NCI-H2107 treated with DMSO at 0.1 percent for 48 hours (cell line): ENCODE data around the gene NFYC.

Experiments used
- DNase-seq: peaks from one replicate; lab custom pipeline; 2025; ENCODE audit not compliant: unreplicated experiment; lab: John Stamatoyannopoulos, UW

The NFYC gene

GRCh38 chr1:40818264-40818961 lies 126.9 kb downstream of the NFYC start:
- no peak for DNase-seq

- no peak for DNase-seq
These were observed 127.6 kb downstream of the NFYC start for GRCh38 chr1:40819101-40819500.

GRCh38 chr1:40820251-40820797 lies 128.8 kb downstream of the NFYC start:
- no peak for DNase-seq
